OCI-LY1 (cell line): ENCODE measurements around the gene WIZ.

Source experiments
- H2AFZ ChIP-seq: fragments of 200-600 bp; sonication (generic), shearing (Covaris generic); 2 replicates; pipeline ENCODE4 v1.6.0; 2014; ENCODE audit warnings: antibody characterized with exemption, mild to moderate bottlenecking, low read length
- H3F3A ChIP-seq: fragments of 200-600 bp; sonication (generic), shearing (Covaris generic); 2 replicates; pipeline ENCODE4 v1.6.0; 2014; ENCODE audit warnings: mild to moderate bottlenecking, antibody characterized with exemption, low read length, moderate library complexity; ENCODE audit not compliant: insufficient read depth
- H3K27ac ChIP-seq: fragments of 200-600 bp; sonication (generic); 2 replicates; pipeline ENCODE4 v1.5.1; 2014; ENCODE audit warnings: low read length, mixed run types, mild to moderate bottlenecking, low read depth; ENCODE audit not compliant: poor library complexity, severe bottlenecking
- H3K27me3 ChIP-seq: fragments of 200-600 bp; sonication (generic); 2 replicates; pipeline ENCODE4 v1.6.0; 2014; ENCODE audit warnings: antibody characterized with exemption, mild to moderate bottlenecking, low read length, moderate library complexity; ENCODE audit not compliant: insufficient read depth
- H3K36me3 ChIP-seq: fragments of 200-600 bp; sonication (generic); 2 replicates; pipeline ENCODE4 v1.6.1; 2014; ENCODE audit warnings: mild to moderate bottlenecking, antibody characterized with exemption, low read length, moderate library complexity, mixed read lengths; ENCODE audit not compliant: insufficient read depth
- H3K4me1 ChIP-seq: fragments of 200-600 bp; sonication (generic); 2 replicates; pipeline ENCODE4 v1.5.1; 2014; ENCODE audit warnings: mild to moderate bottlenecking, low read length, moderate library complexity; ENCODE audit not compliant: insufficient read depth, severe bottlenecking
- H3K4me2 ChIP-seq: fragments of 200-600 bp; sonication (generic), shearing (Covaris generic); 2 replicates; pipeline ENCODE4 v1.6.1; 2014; ENCODE audit warnings: low read length
- H3K4me3 ChIP-seq: fragments of 200-600 bp; sonication (generic); 2 replicates; pipeline ENCODE4 v1.5.1; 2014; ENCODE audit warnings: low read length, low read depth, mild to moderate bottlenecking, mixed read lengths; ENCODE audit not compliant: poor library complexity, severe bottlenecking
- H3K79me2 ChIP-seq: fragments of 200-600 bp; shearing (Covaris generic); 2 replicates; pipeline ENCODE4 v1.6.1; 2016; ENCODE audit warnings: mixed run types, low read length, mixed read lengths; ENCODE audit not compliant: insufficient read depth
- H3K9ac ChIP-seq: fragments of 200-600 bp; sonication (generic), shearing (Covaris generic); 2 replicates; pipeline ENCODE4 v1.6.1; 2014; ENCODE audit warnings: mild to moderate bottlenecking, low read length, mixed read lengths
- H3K9me2 ChIP-seq: fragments of 200-600 bp; sonication (generic), shearing (Covaris generic); 2 replicates; pipeline ENCODE4 v1.6.1; 2014; ENCODE audit warnings: low read depth, mild to moderate bottlenecking, low read length, mixed read lengths
- H3K9me3 ChIP-seq: fragments of 200-600 bp; shearing (Covaris generic); 2 replicates; pipeline ENCODE4 v1.6.1; 2014; ENCODE audit warnings: low read length, mixed read lengths
- H4K20me1 ChIP-seq: fragments of 200-600 bp; sonication (generic), shearing (Covaris generic); 2 replicates; pipeline ENCODE4 v1.6.0; 2016; ENCODE audit warnings: mild to moderate bottlenecking, low read length; ENCODE audit not compliant: insufficient read depth
- EZH2 ChIP-seq: fragments of 200-600 bp; sonication (generic), shearing (Covaris generic); IDR thresholded peaks from 2 replicates; pipeline ENCODE4 v1.8.0; 2017; ENCODE audit warnings: borderline replicate concordance, mixed run types, mild to moderate bottlenecking, antibody characterized with exemption, low read length, moderate library complexity, mixed read lengths
- TF ChIP-seq, protein P1 (sequence below): fragments of 200-600 bp; sonication (generic), shearing (Covaris generic); IDR thresholded peaks from 2 replicates; pipeline ENCODE4 v1.5.1; 2017; ENCODE audit warnings: mild to moderate bottlenecking, antibody characterized with exemption, low read length, moderate library complexity, mixed read lengths

WIZ gene

DNA sequence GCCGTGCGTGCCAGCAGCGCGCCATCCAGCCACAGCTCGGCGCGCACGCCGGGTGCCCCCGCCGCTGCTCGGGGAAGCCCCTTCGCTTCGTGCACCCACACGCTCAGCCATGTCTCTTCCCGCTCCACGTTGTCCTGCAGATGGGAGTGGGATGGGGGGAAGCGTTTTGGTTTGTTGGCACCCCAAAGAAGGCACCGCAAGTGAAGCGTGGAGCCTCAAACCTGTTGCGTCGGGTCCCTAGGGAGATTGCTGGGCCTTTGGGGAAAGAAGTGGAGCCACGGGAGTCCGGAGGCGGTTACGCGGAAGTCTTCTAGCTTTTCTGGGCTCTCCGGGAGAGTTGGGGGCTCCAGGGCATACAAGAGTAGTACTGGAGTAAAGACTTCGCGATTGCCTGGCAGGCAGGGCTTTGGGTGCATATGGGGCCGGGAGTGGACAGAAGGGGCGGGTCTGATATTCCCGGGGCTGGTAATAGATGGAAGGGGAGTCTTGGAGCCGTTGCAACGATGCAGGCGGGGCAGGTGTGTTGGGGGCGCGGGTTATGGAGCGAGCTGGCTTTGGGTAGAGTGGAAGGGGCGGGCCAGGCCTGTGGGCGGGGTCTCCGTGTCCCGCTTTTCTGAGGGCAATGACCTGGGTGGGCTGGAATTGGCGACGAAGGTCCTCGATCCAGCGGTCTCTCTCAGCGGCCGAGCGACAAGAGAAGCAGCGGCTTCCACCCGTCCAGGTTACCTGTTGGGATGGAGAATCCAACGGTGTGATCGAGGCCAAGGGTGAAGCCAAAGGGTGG lies 8.1 kb upstream of the WIZ start:
- H2AFZ ChIP-seq, result no peak overlapping the region
- H3K9me3 ChIP-seq, result no peaks in the 10 kb centered on the region
- no peaks in the 10 kb centered on the region for H3F3A ChIP-seq
- TF ChIP-seq, protein P1, sequence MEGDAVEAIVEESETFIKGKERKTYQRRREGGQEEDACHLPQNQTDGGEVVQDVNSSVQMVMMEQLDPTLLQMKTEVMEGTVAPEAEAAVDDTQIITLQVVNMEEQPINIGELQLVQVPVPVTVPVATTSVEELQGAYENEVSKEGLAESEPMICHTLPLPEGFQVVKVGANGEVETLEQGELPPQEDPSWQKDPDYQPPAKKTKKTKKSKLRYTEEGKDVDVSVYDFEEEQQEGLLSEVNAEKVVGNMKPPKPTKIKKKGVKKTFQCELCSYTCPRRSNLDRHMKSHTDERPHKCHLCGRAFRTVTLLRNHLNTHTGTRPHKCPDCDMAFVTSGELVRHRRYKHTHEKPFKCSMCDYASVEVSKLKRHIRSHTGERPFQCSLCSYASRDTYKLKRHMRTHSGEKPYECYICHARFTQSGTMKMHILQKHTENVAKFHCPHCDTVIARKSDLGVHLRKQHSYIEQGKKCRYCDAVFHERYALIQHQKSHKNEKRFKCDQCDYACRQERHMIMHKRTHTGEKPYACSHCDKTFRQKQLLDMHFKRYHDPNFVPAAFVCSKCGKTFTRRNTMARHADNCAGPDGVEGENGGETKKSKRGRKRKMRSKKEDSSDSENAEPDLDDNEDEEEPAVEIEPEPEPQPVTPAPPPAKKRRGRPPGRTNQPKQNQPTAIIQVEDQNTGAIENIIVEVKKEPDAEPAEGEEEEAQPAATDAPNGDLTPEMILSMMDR, result no peak
- TF ChIP-seq EZH2, result no peak
- H3K9me2 ChIP-seq, result no peaks in the 10 kb centered on the region
- no peaks in the 10 kb centered on the region for H4K20me1 ChIP-seq
- H3K4me2 ChIP-seq, result no peak overlapping the region
- H3K27ac ChIP-seq, result no peak overlapping the region
- H3K27me3 ChIP-seq, result no peaks in the 10 kb centered on the region
- peaks cover 14% of the 10 kb centered on the region for H3K36me3 ChIP-seq
- no peaks in the 10 kb centered on the region for H3K4me1 ChIP-seq
- no peaks in the 10 kb centered on the region for H3K79me2 ChIP-seq
- no peak overlapping the region for H3K4me3 ChIP-seq
- H3K9ac ChIP-seq, result no peak overlapping the region

DNA sequence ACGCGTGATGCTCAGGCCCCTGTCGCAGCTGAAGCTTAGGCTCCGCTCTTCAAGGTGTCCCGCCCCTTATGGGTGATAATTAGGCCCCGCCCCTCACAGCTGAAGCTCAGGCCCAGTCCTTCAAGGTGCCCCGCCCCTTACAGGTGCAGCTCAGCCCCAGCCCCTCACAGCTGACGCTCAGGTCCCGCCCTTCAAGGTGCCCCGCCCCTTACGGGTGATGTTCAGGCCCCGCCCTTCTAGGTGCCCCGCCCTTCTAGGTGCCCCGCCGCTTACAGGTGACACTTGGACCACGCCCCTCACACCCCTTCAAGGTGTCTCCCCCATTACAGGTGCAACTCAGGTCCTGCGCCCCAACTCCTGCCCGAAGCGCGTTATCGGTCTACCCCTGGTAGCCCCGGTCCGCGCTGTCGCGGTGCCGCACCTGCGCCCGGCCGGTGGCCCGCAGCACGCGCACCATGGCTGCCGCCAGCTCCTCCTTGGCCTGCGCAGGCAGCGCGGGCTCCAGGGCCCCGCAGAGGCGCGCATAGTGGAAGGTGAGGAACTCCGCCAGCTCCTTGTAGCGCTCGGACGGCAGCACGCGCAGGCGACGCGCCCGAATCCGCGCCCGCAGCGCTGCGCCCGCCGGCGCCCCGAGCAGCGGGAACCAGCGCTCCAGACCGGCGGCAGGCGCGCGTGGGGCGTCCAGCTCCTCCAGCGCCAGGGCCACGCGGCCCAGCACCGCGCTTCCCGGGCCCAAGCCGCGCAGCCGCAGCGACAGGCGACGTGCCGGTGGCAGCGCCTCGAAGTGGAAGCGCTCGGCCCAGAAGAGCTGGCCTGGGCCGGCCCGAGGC lies 7.3 kb upstream of the WIZ start:
- H4K20me1 ChIP-seq, result no peaks in the 10 kb centered on the region
- no peak overlapping the region for H3K9ac ChIP-seq
- H3K27ac ChIP-seq, result no peak overlapping the region
- H3K9me3 ChIP-seq, result no peaks in the 10 kb centered on the region
- no peaks in the 10 kb centered on the region for H3K79me2 ChIP-seq
- H3K27me3 ChIP-seq, result no peaks in the 10 kb centered on the region
- H3F3A ChIP-seq, result no peaks in the 10 kb centered on the region
- peaks cover 18% of the 10 kb centered on the region for H3K36me3 ChIP-seq
- H3K4me2 ChIP-seq, result no peak overlapping the region
- no peaks in the 10 kb centered on the region for H3K4me1 ChIP-seq
- no peak overlapping the region for H2AFZ ChIP-seq
- H3K9me2 ChIP-seq, result no peaks in the 10 kb centered on the region
- no peak for TF ChIP-seq EZH2
- TF ChIP-seq, protein P1, result no peak
- no peak overlapping the region for H3K4me3 ChIP-seq

DNA sequence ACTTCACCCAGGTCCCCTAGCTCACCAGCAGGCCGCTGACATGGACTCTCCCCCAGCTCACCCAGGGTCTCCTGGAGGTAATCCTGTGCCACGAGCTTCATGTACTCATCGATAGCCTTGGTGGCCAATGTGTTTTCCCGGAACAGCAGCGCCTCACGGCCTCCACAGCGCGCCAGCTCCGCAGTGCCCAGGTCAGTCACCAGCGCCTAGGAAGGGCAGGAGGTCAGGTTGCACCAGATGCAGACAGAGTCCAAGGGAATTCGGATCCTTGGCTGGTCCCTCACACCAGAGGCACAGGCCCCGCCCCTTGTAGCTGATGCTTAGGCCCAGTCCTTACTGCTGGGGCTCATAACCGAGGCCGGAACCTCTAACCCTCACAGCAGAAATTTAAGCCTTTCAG lies 6.7 kb upstream of the WIZ start:
- H3K9me3 ChIP-seq, result no peaks in the 10 kb centered on the region
- no peaks in the 10 kb centered on the region for H3K4me1 ChIP-seq
- no peaks in the 10 kb centered on the region for H4K20me1 ChIP-seq
- no peak overlapping the region for H2AFZ ChIP-seq
- no peak overlapping the region for H3K9ac ChIP-seq
- H3K4me2 ChIP-seq, result no peak overlapping the region
- H3F3A ChIP-seq, result peaks cover 3% of the 10 kb centered on the region; the same call in 1 of the 2 replicates
- H3K79me2 ChIP-seq, result no peaks in the 10 kb centered on the region
- TF ChIP-seq, protein P1, result no peak
- no peak for TF ChIP-seq EZH2
- no peak overlapping the region for H3K27ac ChIP-seq
- no peak overlapping the region for H3K4me3 ChIP-seq
- H3K36me3 ChIP-seq, result peaks cover 18% of the 10 kb centered on the region
- no peaks in the 10 kb centered on the region for H3K27me3 ChIP-seq
- no peaks in the 10 kb centered on the region for H3K9me2 ChIP-seq
